Naive B cell (primary cell): Measurements from ENCODE around the gene SASH3. TPM values are rescaled to one million over a fixed set of nuclear protein-coding genes. Genes with fewer than 3 reads are reported as not detected.
"Not testable (repeated sequence)": the region's sequence is repeated elsewhere in the genome, so short reads cannot be mapped to it uniquely, and the experiment has no call there.

Source experiments
- ATAC-seq, 2 donors: fragments of 150-1000 bp; cut with Tn5 transposase; 2 replicates each; pipeline ENCODE4 v1.10.0; 2021; ENCODE audit warnings: low read depth in 2 of 2, mild to moderate bottlenecking in 2 of 2, moderate library complexity in 2 of 2
- DNase-seq: peaks from one replicate; pipeline ENCODE4 v3.0.0; 2022
- H3K27ac Mint-ChIP-seq, 6 donors: one replicate each; pipeline ENCODE4 v1.8.0; 2020 to 2022; ENCODE audit warnings: mild to moderate bottlenecking in 6 of 6, mixed read lengths in 6 of 6, moderate library complexity in 5 of 6, inconsistent platforms in 2 of 6
- H3K27me3 Mint-ChIP-seq, 3 donors: one replicate each; pipeline ENCODE4 v1.8.0; 2021 to 2022; ENCODE audit warnings: mixed read lengths in 3 of 3, mild to moderate bottlenecking in 1 of 3
- H3K36me3 Mint-ChIP-seq, 2 donors: one replicate each; pipeline ENCODE4 v1.8.0; 2020 to 2022; ENCODE audit warnings: mixed read lengths in 2 of 2, inconsistent platforms in 1 of 2, mild to moderate bottlenecking in 1 of 2
- H3K4me1 Mint-ChIP-seq, 3 donors: one replicate each; pipeline ENCODE4 v1.8.0; 2020 to 2022; ENCODE audit warnings: mixed read lengths in 3 of 3, inconsistent platforms in 1 of 3, mild to moderate bottlenecking in 1 of 3, moderate library complexity in 1 of 3
- H3K4me3 Mint-ChIP-seq, 8 donors: one replicate each; pipeline ENCODE4 v1.8.0; 2020 to 2022; ENCODE audit warnings: mild to moderate bottlenecking in 8 of 8, mixed read lengths in 8 of 8, moderate library complexity in 8 of 8, inconsistent platforms in 2 of 8
- H3K9me3 Mint-ChIP-seq, 7 donors: one replicate each; pipeline ENCODE4 v1.8.0; 2020 to 2022; ENCODE audit warnings: mixed read lengths in 7 of 7, mild to moderate bottlenecking in 5 of 7, inconsistent platforms in 2 of 7, moderate library complexity in 1 of 7
- polyA plus RNA-seq, 6 donors: library from polyadenylated mRNA; unstranded; fragments of 300-500 nt; fragmentation: Illumina TruSeq; gene quantifications; one replicate each; pipeline ENCODE4 v1.2.3, GENCODE V29; 2021; ENCODE audit warnings: low read depth in 6 of 6

SASH3 gene
- 100 to 1,000 TPM in 4 of 6 donors, 10 to 100 TPM in 2; 89.4 to 191 (median 128) TPM for polyA plus RNA-seq

DNA sequence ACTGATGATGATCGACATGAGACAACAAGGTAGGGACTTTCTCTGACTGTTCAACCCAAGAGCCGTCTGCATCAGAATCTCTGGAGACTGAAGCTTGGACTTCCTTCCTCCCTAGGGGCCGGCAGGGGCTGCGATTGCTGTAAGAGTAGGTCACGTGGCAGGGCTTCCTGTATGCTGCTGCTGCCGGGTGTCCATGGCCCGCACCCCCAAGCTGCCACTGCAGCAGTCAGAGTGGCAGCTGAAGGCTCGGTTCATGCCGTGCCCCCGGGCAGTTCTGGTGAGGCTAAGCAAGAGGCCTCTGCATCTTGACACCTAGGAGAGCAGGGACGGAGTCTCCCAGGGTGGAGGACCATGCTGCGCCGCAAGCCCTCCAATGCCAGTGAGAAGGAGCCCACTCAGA, at the start of gene SASH3:
SASH3 (plus strand) TSS at position 203 of the 400 bp plus-strand sequence; CDS start at position 352, 149 bp downstream.
- Mint-ChIP-seq H3K9me3 (peaks cover 0 to 6% (median 0%) of the 10 kb centered on the region in 7 donors), H3K27me3 (no peaks in the 10 kb centered on the region), H3K4me1 (peaks cover 48 to 77% (median 48%) of the 10 kb centered on the region in 3 donors), H3K27ac (peak within 1 kb of the TSS; percentile 96 to 99 (median 98)), H3K36me3 (peaks cover 5 to 19% of the 10 kb centered on the region in 2 donors), H3K4me3 (peak within 1 kb of the TSS; percentile 87 to 100 (median 97))
- ATAC-seq: peak; percentile 50 to 55
- DNase-seq: peak; percentile 82

DNA sequence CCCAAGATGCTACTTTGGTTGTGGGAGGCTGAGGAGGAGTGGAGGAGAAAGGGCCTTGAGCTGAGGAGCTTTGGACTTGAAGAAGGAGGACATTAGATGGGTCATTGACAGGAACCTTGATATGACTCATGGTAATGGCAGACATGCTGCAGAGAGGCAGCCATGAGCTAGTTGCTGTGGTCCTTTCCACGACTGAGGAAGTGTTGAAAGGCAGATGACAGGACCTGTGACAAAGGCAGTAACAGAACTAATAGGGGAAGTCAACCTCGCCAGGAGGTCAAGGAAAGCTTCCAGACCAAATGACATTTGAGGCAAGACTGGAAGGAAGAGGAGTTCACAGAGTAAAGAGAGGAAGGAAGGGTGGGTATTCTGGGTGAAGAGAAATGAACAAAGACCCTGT, 48.5 kb upstream of the SASH3 start:
- Mint-ChIP-seq H3K9me3 (peaks cover 0 to 4% (median 0%) of the 10 kb centered on the region in 7 donors), H3K4me3 (peak overlapping the region in 2 of 8 donors; percentile 1 to 12), H3K36me3 (no peaks in the 10 kb centered on the region), H3K4me1 (peaks cover 23 to 30% (median 28%) of the 10 kb centered on the region in 3 donors), H3K27me3 (peaks cover 0 to 17% (median 0%) of the 10 kb centered on the region in 3 donors), H3K27ac (peak overlapping the region in 1 of 6 donors; percentile 36)
- no peak for ATAC-seq
- DNase-seq: no peak

DNA sequence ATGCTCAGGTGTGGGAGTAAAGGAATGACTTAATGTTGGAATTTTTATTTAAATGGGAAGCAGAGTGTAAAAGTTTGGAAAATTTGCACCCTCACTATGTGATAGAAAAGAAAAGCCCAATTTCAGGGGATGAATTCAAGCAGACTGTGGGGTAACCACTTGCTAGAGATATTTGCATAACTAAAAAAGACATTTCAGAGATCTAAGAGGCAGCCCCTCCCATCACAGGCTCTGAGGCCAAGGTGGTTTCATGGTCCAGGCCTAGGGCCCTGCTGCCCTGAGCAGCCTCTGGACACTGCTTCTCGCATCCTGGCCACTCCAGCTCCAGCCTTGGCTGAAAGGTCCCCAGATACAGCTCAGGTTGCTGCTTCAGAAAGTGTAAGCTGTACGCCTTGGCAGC, 46.9 kb upstream of the SASH3 start:
- no peak for DNase-seq
- no peaks in the 10 kb centered on the region for H3K36me3 Mint-ChIP-seq
- H3K4me1 Mint-ChIP-seq: peaks cover 23 to 38% (median 31%) of the 10 kb centered on the region in 3 donors
- H3K9me3 Mint-ChIP-seq: peaks cover 0 to 4% (median 0%) of the 10 kb centered on the region in 7 donors
- no peak overlapping the region for H3K27ac Mint-ChIP-seq
- peaks cover 0 to 8% (median 0%) of the 10 kb centered on the region in 3 donors for H3K27me3 Mint-ChIP-seq
- peak overlapping the region in 1 of 8 donors; percentile 59 for H3K4me3 Mint-ChIP-seq
- no peak for ATAC-seq

DNA sequence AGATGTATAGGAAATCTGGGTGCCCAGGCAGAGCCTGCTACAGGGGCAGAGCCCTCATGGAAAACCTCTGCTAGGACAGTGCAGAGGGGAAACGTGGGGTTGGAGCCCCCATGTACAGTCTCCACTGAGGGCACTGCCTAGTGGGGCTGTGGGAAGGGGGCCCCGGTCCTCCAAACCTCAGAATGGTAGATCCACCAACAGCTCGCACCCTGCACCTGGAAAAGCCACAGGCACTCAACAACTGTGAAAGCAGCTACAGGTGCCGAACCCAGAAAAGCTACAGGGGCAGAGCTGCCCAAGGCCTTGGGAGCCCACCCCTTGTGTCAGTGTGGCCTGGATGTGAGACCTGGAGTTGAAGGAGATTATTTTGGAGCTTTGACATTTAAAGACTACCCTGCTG, 46.4 kb upstream of the SASH3 start:
- ATAC-seq (no peak), DNase-seq (no peak)
- Mint-ChIP-seq H3K9me3 (peaks cover 0 to 4% (median 0%) of the 10 kb centered on the region in 7 donors), H3K27me3 (peaks cover 0 to 8% (median 0%) of the 10 kb centered on the region in 3 donors), H3K4me1 (peaks cover 27 to 43% (median 36%) of the 10 kb centered on the region in 3 donors), H3K4me3 (no peak overlapping the region), H3K36me3 (no peaks in the 10 kb centered on the region), H3K27ac (no peak overlapping the region)

DNA sequence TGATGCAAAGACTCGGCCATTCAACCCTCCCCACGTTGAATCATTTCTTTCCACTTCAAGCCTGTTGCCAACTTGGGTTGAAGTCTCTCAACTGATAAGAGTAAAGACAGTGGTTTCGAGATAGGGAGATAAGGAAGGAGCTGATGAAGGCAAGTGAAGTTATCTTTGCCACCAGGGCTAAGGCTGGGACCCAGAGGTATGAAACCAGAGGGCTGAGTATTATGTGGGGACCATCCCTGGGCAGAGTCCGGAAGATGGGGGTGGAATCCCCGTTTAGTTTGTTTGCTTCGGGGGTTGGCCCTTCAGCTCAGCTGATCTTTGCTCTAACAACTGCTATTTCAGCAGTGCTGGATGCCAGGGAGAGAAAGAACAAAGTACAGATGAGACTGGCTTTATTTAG, 43.3 kb upstream of the SASH3 start:
- ATAC-seq (no peak), DNase-seq (no peak)
- Mint-ChIP-seq H3K27me3 (peaks cover 0 to 8% (median 0%) of the 10 kb centered on the region in 3 donors), H3K4me3 (peak overlapping the region in 1 of 8 donors; percentile 28), H3K4me1 (peaks cover 18 to 43% (median 39%) of the 10 kb centered on the region in 3 donors), H3K9me3 (peaks cover 0 to 2% (median 0%) of the 10 kb centered on the region in 7 donors), H3K27ac (peak overlapping the region in 1 of 6 donors; percentile 33), H3K36me3 (no peaks in the 10 kb centered on the region)

DNA sequence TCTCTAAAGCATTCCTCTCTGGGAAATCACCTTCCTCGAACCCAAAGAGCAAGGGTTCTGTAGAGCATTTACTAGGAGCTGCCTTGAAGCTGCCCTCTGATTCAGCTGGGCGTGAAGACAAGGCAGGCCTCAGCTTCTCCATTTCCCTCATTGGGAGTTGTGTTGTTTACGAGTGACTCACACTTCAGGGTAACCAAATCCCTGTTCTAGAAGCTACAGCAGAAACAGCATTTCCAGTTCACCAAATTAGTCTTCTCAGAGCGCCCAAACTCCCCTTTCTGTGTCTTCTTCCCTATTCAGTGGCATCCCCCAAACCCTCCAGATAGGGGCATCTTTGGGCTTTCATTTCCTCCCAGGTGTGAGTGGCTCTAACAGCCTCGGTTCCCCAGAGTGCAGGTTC, 41.8 kb upstream of the SASH3 start:
- ATAC-seq (peak; percentile 85 to 91), DNase-seq (peak; percentile 47)
- Mint-ChIP-seq H3K4me1 (peaks cover 20 to 39% (median 35%) of the 10 kb centered on the region in 3 donors), H3K9me3 (peaks cover 0 to 3% (median 0%) of the 10 kb centered on the region in 7 donors), H3K4me3 (peak overlapping the region in 5 of 8 donors; percentile 17 to 72 (median 53)), H3K27ac (peak overlapping the region; percentile 67 to 97 (median 79)), H3K27me3 (peaks cover 0 to 8% (median 0%) of the 10 kb centered on the region in 3 donors), H3K36me3 (no peaks in the 10 kb centered on the region)

DNA sequence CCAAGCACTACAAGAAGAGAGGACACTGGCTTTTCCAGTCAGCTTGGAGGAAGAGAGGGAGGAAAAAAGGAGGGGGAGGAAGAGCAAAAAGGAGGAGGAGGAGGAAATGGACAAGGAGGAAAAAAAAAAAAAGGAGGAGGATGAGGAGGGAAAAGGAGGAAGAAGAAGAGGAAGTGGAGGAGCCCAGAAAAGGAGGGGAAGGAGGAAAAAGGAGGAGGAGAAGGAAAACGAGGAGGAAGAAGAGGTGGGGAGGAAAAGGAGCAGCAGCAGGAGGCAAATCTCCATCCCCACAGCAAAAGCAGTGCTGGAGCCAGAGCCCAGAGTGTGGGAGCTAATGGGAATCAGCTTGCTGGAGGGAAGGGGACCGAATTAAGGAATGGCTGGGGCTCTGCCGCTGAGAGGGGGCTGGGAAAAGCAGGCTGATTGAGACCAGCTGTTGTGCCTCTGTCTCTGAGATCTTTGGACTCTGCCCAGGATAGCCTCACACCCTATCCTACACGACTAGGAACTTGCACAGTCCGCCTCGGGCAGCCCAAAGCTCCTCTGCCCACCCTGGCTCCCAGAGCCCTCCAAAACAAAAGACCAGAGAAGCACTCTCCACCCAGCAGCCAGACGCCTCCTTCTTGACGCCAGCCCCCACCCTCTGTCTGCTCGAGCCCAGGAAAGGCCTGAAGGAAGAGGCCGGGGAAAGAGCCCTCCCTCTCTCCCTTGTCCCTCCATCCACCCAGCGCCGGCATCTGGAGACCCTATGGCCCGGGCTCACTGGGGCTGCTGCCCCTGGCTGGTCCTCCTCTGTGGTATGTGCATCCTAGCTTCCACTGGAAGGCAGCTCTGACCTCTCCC, 41.1 kb upstream of the SASH3 start, which contains the start of gene XPNPEP2:
XPNPEP2 (plus strand) TSS at position 514 of the 843 bp plus-strand sequence; CDS start at position 749, 235 bp downstream.
- peaks cover 23 to 44% (median 35%) of the 10 kb centered on the region in 3 donors for H3K4me1 Mint-ChIP-seq
- ATAC-seq (no peak), DNase-seq (no peak)
- peaks cover 0 to 10% (median 0%) of the 10 kb centered on the region in 3 donors for H3K27me3 Mint-ChIP-seq
- H3K27ac Mint-ChIP-seq: peak within 1 kb of the TSS; percentile 67 to 97 (median 83)
- no peaks in the 10 kb centered on the region for H3K36me3 Mint-ChIP-seq
- H3K4me3 Mint-ChIP-seq: peak within 1 kb of the TSS in 5 of 8 donors; percentile 17 to 72 (median 53)
- H3K9me3 Mint-ChIP-seq: peaks cover 0 to 3% (median 0%) of the 10 kb centered on the region in 7 donors

DNA sequence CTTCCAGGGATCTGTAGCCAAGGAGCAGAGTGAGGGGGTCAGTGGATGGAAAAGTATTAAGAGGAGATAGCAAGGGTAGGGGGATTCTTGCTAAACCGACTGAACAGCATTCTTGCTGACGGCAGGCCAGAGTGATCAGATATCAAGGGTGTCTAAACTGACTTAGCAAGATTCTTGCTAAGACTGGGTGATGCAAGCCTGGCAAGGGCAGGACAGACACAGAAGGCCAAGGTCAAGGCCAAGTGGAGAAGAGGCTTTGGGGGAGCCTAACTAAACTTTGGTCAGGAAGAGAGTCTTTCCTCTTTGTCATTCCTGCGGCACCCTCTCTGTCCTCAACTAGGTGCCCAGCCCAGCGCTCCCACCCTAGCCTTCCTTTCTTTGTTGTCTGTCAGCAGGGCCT, 40.2 kb upstream of the SASH3 start:
- no peak overlapping the region for H3K4me3 Mint-ChIP-seq
- no peak for ATAC-seq

DNA sequence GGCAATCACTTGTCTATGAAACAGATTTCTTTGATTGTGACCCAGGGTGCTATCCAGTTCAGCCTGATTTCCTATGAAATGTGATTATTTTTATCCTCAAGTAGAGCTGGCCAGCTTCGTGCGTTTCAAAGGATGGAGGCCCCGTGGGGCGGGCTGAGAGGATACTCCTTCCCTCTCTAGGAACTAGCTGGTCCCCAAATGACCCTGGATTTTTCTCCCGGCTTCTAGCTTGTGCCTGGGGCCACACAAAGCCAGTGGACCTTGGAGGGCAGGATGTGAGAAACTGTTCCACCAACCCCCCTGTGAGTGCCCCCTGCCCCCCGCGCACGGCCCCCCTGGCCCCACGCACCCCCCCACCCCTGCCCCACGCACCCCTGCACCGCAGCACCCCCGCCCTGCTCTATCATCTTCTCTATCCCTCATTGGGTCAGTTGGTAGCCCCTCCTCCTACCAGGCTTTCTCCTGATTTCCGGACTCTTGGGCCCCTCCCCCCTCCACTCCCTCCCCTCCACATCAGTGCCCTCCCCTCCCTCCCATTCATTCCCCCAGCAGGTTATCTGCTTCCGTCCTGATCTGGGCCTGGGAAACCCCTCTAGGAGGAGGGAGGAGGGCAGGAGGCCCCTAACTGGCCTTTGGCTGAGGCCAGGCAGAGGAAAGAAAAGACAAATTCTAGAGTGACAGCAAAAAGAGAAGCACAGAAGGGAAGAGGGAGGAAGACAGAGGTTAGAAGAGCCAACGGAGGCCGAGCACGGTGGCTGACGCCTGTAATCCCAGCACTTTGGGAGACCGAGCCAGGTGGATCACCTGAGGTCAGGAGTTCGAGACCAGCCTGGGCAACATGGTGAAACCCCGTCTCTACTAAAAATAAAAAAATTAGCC, 37.6 kb upstream of the SASH3 start:
- no peak for ATAC-seq
- Mint-ChIP-seq H3K36me3 (no peaks in the 10 kb centered on the region), H3K27me3 (peaks cover 0 to 13% (median 0%) of the 10 kb centered on the region in 3 donors), H3K27ac (peak overlapping the region; percentile 70 to 96 (median 85)), H3K4me3 (peak overlapping the region in 7 of 8 donors; percentile 37 to 80 (median 47)), H3K4me1 (peaks cover 26 to 40% (median 35%) of the 10 kb centered on the region in 3 donors), H3K9me3 (peaks cover 0 to 1% (median 0%) of the 10 kb centered on the region in 7 donors)
- DNase-seq: no peak

More for the DNA sequence above, 40.2 kb upstream of the SASH3 start:
- Mint-ChIP-seq H3K27ac (peak overlapping the region; percentile 12 to 82 (median 68)), H3K27me3 (peaks cover 0 to 7% (median 0%) of the 10 kb centered on the region in 3 donors), H3K9me3 (peaks cover 0 to 1% (median 0%) of the 10 kb centered on the region in 7 donors), H3K4me1 (peaks cover 27 to 47% (median 36%) of the 10 kb centered on the region in 3 donors), H3K36me3 (no peaks in the 10 kb centered on the region)
- DNase-seq: no peak

DNA sequence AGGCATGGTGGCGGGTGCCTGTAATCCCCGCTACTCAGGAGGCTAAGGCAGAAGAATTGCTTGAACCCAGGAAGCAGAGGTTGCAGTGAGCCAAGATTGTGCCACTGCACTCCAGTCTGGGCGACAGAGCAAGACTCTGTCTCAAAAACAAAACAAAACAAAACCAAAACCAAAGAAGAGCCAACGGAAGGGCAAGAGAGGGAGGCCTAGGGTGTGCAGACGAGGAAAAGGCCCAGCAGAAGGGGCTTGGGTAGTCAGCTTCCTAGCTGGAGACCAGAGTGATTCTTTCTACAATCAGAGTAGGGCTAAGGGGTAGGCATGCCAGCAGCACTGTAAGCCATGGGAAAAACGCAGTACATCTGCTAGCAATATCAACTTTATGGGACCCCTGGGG, 37.0 kb upstream of the SASH3 start:
- Mint-ChIP-seq H3K27ac (peak overlapping the region; percentile 70 to 96 (median 85)), H3K27me3 (peaks cover 0 to 13% (median 0%) of the 10 kb centered on the region in 3 donors), H3K4me1 (peaks cover 25 to 35% (median 34%) of the 10 kb centered on the region in 3 donors), H3K4me3 (peak overlapping the region in 7 of 8 donors; percentile 37 to 80 (median 47))
- not testable (repeated sequence) for H3K9me3 Mint-ChIP-seq, H3K36me3 Mint-ChIP-seq, DNase-seq
- peak; percentile 39 to 40 for ATAC-seq

DNA sequence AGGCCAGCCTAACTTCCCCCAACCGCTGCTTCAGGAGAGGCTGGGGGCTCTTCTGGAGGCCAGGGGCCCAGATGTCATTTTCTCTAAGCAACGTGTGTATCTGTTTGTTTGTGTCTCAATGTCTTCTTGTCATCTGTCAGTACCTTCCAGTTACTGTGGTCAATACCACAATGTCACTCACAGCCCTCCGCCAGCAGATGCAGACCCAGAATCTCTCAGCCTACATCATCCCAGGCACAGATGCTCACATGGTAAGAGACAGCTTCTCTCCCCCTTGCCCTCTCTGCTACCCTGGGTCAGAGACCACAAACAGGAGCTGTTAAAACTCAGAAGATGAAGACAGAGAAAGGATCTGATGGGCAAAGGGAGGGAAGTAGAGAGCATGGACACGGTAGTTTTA, 35.9 kb upstream of the SASH3 start:
- no peaks in the 10 kb centered on the region for H3K36me3 Mint-ChIP-seq
- no peak for DNase-seq
- H3K9me3 Mint-ChIP-seq: peaks cover 0 to 1% (median 0%) of the 10 kb centered on the region in 7 donors
- no peak for ATAC-seq
- no peak overlapping the region for H3K27ac Mint-ChIP-seq
- peaks cover 0 to 13% (median 0%) of the 10 kb centered on the region in 3 donors for H3K27me3 Mint-ChIP-seq
- peaks cover 20 to 26% (median 23%) of the 10 kb centered on the region in 3 donors for H3K4me1 Mint-ChIP-seq
- H3K4me3 Mint-ChIP-seq: peak overlapping the region in 2 of 8 donors; percentile 4 to 45

DNA sequence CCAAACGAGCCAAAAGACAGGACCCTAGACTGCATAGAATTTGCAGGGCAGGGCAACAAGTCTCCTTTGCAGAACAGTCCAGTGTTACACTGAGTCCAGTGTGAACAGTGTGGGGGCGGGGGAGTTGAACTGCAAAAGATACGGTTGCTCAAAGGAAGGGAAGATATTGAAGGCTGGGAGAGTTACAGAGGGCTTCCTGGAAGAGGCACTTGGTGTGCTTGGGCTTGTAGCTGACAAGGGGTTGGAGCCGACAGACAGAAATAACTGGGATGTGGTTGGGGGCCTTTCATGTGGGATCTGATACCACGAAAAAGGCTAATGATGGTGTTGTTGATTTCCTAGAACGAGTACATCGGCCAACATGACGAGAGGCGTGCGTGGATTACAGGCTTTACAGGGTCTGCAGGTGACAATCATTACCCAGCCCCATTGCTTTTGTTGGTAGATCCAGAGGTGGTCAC, 34.9 kb upstream of the SASH3 start:
- Mint-ChIP-seq H3K4me3 (no peak overlapping the region), H3K27ac (peak overlapping the region in 1 of 6 donors; percentile 78), H3K36me3 (no peaks in the 10 kb centered on the region), H3K27me3 (peaks cover 0 to 13% (median 0%) of the 10 kb centered on the region in 3 donors), H3K4me1 (peaks cover 14 to 21% (median 20%) of the 10 kb centered on the region in 3 donors), H3K9me3 (peaks cover 0 to 1% (median 0%) of the 10 kb centered on the region in 7 donors)
- DNase-seq (no peak), ATAC-seq (no peak)
